SK-N-SH treated with all-trans-retinoic acid at 6 μM for 48 hours (cell line): ENCODE data around the gene GGTLC1.

Experiments
- ARNTL ChIP-seq: fragments of 450-650 bp; formaldehyde crosslinking; IDR thresholded peaks from 2 replicates; pipeline ENCODE4 v1.5.0; 2020; ENCODE audit warnings: low read depth, mild to moderate bottlenecking, moderate library complexity, borderline replicate concordance
- TCF4 ChIP-seq: fragments of 250-450 bp; sonication (Bioruptor Pico); IDR thresholded peaks from 2 replicates; pipeline ENCODE4 v1.8.0; 2021; ENCODE audit warnings: mild to moderate bottlenecking, moderate library complexity, borderline replicate concordance

DNA sequence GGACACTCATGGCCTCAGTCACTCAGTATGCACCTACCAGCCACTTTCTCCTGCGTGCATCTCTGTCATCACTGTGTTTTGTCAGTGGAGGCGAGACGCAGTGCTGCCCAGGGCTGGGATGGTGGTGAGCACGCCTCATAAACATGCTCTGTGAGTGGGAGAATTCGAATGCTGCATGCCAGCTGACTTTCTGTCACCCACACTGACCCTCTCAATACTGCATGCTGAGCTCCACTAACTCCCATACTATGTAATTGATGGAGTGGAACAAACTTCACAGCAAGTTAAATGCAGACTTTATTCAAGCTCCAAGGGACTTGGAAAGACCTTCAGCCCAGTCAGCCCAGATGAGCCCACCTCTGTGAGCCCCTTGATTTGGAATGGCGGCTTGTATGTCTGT lies 22.7 kb upstream of the GGTLC1 start:
- no peak for TF ChIP-seq ARNTL (CRISPR knock-in tag)
- no peak for TF ChIP-seq TCF4
